GM20000 (cell line): Measurements from ENCODE around the gene FN3KRP.

Experiments
- DNase-seq: peaks from one replicate; pipeline ENCODE4 v3.0.0; 2012; ENCODE audit warnings: low spot score
- CTCF ChIP-seq: IDR thresholded peaks from 2 replicates; pipeline ENCODE4 v1.5.1; 2012; ENCODE audit warnings: mild to moderate bottlenecking, control low read depth; ENCODE audit errors: extremely low read depth, missing control alignments

FN3KRP gene

GRCh38 chr17:82751571-82752370 lies 35.3 kb downstream of the FN3KRP start, which contains the start of gene TBCD:
Gene TBCD (plus strand): TSS chr17:82752065. CDS start chr17:82752194, 129 bp downstream.
- DNase-seq: peak; percentile 100
- no peak for TF ChIP-seq CTCF

DNA sequence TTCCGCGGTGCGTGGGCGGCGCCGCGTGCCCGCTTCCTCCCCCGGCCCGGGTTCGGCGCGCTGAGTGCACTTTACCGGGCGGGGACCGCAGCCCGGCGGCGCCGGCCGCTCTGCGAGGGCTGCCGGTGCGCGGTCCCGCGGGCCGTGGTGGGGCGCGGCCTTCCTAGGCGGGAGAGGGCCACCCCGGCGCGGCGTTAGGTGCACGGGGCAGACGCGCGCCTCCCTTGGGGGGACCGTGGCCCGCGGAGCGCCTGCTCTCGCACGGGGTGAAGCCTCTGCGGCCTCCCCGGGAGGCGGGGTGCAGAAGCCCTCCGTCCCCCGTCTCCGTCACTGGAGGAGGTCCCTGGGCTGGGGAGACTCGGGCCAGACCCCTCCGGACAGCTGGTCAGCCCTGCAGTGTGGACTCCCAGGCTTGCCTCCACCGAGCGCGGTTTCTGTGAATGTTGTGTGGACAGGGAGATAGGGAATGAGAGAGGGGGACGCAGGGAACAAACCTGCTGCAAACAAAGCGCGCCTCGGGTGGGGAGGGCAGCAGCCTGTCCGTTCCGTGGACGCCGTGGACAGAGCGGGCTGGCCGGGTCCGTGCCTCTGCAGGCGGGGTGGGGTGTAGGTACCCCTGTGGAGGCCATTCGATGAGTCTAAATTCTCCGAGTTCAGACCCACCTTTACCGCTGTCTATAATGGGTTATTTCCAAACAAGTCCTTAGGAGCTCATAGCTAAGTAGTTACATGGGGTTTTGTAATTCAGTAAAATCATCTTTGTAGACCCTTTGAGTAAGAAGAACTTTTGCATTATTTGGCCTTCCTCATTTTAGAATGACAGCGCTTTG lies 36.1 kb downstream of the FN3KRP start:
- no peak for TF ChIP-seq CTCF
- peak; percentile 73 for DNase-seq

GRCh38 chr17:82753201-82753464 lies 36.6 kb downstream of the FN3KRP start:
- DNase-seq: no peak
- no peak for TF ChIP-seq CTCF

- DNase-seq: no peak
- no peak for TF ChIP-seq CTCF
Measured at GRCh38 chr17:82754297-82755208, 38.0 kb downstream of the FN3KRP start.

DNA sequence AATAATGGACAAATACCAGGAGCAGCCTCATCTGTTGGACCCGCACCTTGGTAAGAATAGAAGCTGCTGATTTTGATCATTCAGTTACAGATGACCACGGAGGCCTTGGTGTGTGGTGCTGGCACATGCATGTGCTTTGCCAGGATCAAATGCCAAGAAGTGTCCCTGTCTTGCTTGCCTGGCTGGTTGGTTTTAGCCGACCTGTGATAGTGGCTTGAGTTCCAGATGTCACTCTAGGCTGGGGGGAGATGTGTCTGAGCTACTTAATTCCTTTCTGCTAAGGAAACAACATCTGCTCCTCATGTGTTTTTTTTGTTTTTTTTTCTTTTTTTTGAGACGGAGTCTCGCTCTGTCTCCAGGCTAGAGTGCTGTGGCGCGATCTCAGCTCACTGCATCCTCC lies 39.7 kb downstream of the FN3KRP start:
- DNase-seq: no peak
- TF ChIP-seq CTCF: no peak

GRCh38 chr17:82765371-82765770 lies 48.9 kb downstream of the FN3KRP start:
- no peak for TF ChIP-seq CTCF
- DNase-seq: no peak
